HL-60/S4 treated with retinoic acid at 250 ng/mL for 4 days and 3 days (cell line): ENCODE measurements around the gene NDEL1.

ENCODE experiments used
- in situ Hi-C: fragments of 300-500 bp; cut with MboI; formaldehyde crosslinking; loops from 2 replicates; pipeline ENCODE4 v1.7.0; 2022; ENCODE audit warnings: low sequenced_read_pairs

The NDEL1 gene

DNA sequence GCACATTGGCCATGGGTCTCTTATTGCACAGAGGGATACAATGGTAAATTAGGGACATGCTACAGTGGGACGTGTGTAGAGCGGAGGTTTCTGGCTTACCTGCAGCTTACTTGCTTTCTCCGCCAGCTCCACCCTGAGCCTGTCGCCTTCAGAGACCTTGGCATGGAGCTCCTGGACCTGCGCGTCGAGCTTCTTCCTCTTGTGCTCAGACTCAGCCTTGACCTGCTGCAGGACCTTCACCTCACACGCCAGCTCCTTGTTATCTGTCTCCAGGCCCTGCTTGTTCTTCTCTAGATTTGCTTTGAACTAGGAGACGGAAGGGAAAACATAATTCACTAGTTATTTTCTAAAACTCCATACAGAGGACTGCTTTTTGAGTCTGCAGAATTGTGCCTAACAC, 63.5 kb downstream of the NDEL1 start:
- in situ Hi-C loops, result no loop called here

DNA sequence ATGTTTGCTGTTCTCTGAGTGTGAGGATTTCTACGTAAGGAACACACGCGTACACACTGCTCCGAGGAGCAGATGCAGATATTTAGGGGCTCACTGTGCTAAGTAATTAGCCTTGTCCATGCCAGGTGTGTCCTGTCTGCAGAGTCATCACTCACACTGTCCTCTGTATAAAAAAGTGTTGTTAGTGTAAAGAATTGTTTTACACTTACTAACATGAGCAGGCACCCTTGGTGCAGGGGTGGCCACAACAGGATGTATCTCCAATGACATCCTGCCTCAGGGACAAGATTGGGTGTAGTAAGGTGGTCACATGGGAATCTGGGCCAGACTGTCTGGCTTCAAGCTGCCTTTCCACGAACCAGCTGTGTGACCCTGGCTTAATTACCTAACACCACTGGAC, 63.9 kb downstream of the NDEL1 start:
- in situ Hi-C loops, result no loop called here

DNA sequence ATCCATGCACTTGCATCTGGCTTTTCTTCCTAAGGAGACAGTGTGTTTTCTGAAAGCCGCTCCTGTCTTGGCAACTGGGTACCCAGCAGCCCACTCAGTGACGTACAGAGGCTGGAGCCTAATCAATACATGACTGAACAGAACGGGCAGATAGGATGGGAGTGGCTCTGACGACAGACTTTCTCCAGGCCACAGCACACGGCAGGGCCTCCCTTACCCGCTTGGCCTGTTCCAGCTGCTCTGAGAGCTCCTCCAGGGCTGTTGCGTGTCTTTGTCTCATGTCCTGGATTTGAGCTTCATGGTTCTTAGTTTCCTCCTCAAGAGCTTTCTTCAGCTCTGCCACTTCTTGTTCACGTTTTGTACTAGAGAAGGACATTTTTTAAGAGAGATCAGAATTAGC, 64.9 kb downstream of the NDEL1 start:
- in situ Hi-C loops, result no loop called here

DNA sequence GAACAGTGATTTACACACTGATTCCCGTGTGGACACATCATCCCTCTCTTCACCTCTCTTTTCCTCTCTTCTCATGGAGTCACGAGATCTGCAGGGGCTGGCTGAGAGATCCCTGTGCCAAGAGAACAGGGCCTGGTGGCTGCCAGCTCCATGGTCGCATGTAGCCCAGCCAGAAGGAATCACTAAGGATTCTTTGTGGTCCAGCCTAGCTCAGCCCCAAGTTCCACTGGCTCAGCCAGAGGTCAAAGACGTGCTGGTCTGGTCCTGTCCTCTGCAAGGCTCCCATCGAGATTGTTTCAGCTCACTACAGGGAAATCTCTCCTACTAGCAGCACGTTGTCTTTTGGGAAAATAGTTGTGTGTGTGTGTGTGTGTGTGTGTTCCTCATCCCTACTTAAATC, 66.4 kb downstream of the NDEL1 start:
- in situ Hi-C loops, result no loop called here

DNA sequence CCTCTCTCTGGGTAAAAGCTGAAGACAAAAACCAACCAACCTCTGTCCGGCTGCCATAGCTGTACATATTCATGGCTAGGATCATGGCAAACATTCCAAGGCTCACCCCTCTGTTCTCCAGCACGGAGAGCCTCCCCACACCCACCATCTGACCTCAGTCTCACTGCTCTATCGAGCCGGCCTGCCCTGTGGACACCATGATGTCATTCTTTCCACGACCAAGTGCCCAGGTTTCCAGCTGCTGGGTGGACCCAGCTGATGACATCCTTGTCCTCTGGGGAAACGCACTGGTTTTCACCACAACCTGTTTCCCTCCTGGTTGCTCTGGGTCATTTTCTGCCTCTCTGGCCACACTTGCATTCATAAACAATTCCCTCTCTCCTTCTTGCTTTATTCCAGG, 67.7 kb downstream of the NDEL1 start:
- in situ Hi-C loops, result no loop called here

DNA sequence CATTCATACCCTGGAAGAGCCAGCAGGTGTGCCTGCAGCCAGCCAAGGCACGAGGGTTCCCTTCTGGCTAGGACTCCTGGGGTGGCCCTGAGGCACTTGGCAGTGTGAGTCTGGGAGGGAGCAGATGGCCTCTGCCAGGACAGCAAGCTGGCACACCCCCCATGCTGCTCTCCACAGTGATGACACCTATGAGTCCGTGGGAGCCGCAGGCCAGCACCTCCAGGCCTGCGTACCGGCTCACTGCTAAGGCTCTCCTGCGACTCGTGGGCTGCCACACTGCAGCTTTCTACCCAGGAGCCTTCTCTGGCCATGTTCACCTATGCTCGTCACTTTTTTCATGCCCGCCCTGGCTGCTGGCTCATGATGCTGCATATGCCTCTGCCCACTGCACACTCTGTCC, 68.1 kb downstream of the NDEL1 start:
- in situ Hi-C loops, result no loop called here

DNA sequence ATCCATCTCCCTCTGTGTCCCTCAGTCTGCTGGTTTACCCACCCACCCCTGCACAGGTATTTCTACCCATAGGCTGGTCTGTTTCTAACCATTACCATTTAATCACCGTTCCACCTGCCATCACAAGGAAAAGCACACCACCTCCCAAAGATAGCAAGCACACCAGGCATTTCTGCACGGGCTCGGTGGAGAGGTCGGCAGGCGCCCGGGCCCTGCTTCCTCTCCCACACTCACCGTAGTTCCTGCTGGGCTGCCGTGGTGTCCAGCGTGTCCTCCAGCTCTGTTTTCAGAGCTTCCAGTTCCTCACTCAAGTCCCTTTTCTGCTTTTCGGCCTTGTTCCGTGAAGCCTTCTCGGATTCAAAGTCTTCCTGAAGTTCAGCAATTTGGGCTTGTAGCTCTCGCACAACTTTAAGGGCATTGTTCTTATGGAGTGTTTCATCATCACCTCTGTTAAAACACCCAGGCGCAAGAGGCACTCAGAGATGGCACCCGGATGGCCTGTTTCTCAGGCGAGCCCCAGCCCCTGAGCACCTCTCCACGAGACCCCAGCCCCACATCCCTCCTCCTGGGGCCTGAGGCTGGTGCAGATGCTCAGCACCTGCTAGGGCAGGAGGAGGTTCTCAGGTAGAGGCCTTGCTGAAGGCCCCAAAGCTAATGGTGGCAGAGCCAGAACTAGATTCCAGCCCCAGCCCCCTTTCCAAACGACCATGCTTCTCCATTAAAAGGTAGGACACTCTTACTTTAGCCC, 69.0 kb downstream of the NDEL1 start:
- in situ Hi-C loops, result no loop called here

DNA sequence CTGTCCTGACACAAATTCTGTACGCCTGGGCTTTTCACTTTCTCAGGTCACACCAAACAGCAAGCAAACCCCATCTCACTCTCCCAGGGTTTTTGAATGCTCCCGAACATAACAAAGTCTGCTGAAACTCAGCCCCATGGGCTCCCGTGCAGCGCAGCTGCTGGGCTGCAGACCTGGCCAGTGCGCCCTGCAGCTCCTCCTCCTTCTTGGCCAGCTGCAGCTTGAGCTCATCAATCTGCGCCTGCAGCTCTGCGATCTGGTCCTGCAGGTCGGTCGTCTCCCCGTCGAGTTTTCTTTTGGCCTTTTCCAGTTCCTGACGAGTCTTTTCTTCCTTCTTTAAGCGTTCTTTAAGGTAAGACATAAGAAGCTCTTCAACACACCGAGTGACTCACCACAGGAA, 70.5 kb downstream of the NDEL1 start:
- in situ Hi-C loops, result no loop called here

DNA sequence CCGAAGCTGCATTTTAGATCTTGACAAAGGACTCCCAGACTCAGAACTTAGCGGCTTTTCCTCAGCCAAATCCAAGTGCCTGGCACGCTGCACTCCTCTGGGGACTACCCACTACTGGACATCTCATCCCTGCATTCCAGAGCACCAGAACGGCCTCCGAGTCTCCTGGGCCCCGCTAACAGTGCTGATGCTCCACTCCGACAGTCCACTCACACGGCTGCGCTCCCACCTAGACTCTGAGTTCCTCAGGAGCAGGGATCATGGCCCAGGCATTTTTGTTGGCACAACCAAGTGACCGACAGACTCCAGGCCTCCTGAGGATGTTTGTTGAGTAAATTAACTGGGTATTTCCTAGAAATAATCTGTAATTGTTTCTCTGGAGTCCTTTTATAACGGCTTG, 79.1 kb downstream of the NDEL1 start:
- in situ Hi-C loops, result no loop called here
